GM15510 (cell line): Measurements from ENCODE around the gene GALNT14.

Source experiments
- POLR2A ChIP-seq: IDR thresholded peaks from 3 replicates; pipeline ENCODE4 v1.6.1; 2011; ENCODE audit warnings: borderline replicate concordance; ENCODE audit not compliant: insufficient read length; ENCODE audit errors: extremely low read depth

GALNT14 gene

GRCh38 chr2:31141443-31142085 is 3.3 kb upstream of the GALNT14 start:
- no peak for TF ChIP-seq POLR2A

GRCh38 chr2:31140151-31140550 is 1.9 kb upstream of the GALNT14 start:
- no peak for TF ChIP-seq POLR2A

- TF ChIP-seq POLR2A = no peak
Observed at GRCh38 chr2:31139671-31140070, 1.4 kb upstream of the GALNT14 start.

- no peak for TF ChIP-seq POLR2A
Observed at GRCh38 chr2:31137211-31138036, 816 bp downstream of the GALNT14 start.

GRCh38 chr2:31136732-31137131 is 1.5 kb downstream of the GALNT14 start:
- TF ChIP-seq POLR2A = no peak

GRCh38 chr2:31136000-31136399 is 2.2 kb downstream of the GALNT14 start:
- no peak for TF ChIP-seq POLR2A

GRCh38 chr2:31134480-31134879 is 3.8 kb downstream of the GALNT14 start:
- no peak for TF ChIP-seq POLR2A

GRCh38 chr2:31132786-31133185 is 5.5 kb downstream of the GALNT14 start:
- no peak for TF ChIP-seq POLR2A

- TF ChIP-seq POLR2A = no peak
Observed at GRCh38 chr2:31131871-31132270, 6.4 kb downstream of the GALNT14 start.

GRCh38 chr2:31129375-31130171 is 8.7 kb downstream of the GALNT14 start:
- no peak for TF ChIP-seq POLR2A

- no peak for TF ChIP-seq POLR2A
Observed at GRCh38 chr2:31127931-31128330, 10.3 kb downstream of the GALNT14 start.

- TF ChIP-seq POLR2A = no peak
Observed at GRCh38 chr2:31125918-31126695, 12.1 kb downstream of the GALNT14 start.

GRCh38 chr2:31124904-31125303 is 13.3 kb downstream of the GALNT14 start:
- TF ChIP-seq POLR2A = no peak

GRCh38 chr2:31122133-31122532 is 16.1 kb downstream of the GALNT14 start:
- no peak for TF ChIP-seq POLR2A
